ENCODE results near the gene SSMEM1.
A peak's percentile ranks its signal among the peaks of the same experiment; 100 is the strongest.

Gene SSMEM1, protein sequence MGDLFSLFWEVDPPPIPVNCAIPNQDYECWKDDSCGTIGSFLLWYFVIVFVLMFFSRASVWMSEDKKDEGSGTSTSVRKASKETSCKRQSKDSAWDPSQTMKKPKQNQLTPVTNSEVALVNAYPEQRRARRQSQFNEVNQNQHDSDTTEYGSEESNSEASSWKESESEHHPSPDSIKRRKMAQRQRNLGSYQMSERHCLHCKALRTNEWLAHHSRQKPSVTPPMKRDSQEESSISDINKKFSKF

DNA sequence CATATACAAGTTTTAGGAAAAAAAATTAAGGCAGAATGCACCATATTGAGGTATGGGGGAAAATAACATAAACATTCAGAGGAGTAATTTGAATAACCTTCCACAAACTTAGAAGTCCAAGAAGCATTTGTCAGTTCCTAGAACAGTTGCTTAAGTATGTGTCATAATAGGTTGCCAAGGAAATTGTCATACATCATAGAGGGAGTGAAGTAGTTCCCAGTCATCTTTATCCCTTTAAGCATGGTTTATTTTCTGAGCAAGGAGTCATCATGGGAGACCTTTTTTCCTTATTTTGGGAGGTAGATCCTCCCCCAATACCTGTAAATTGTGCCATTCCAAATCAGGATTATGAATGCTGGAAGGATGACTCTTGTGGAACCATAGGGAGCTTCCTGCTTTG is at the start of gene SSMEM1:
Gene SSMEM1, plus strand, starts transcription at position 219 of the 400 bp plus-strand sequence. Its CDS starts 51 bp downstream, at position 270.
- Histone ChIP-seq H3K9me3 (ENCODE audit: severe bottlenecking) (no peaks in the 10 kb centered on the region), H3K27ac (ENCODE audit: poor library complexity, severe bottlenecking) (no peak within 1 kb of the TSS), H3K4me3 (ENCODE audit: severe bottlenecking) (no peak within 1 kb of the TSS), H3K27me3 (ENCODE audit: insufficient read depth, poor library complexity, severe bottlenecking) (no peaks in the 10 kb centered on the region), H3K4me1 (ENCODE audit: insufficient read depth, poor library complexity, severe bottlenecking) (peaks cover 20% of the 10 kb centered on the region), H3K36me3 (ENCODE audit: low read depth) (peaks cover 18% of the 10 kb centered on the region)
- DNase-seq (ENCODE audit: low spot score), result no peak
- peak; percentile 60; the same call in 2 of the 3 replicates for ATAC-seq (ENCODE audit: low read depth)
- TF ChIP-seq, protein P1, sequence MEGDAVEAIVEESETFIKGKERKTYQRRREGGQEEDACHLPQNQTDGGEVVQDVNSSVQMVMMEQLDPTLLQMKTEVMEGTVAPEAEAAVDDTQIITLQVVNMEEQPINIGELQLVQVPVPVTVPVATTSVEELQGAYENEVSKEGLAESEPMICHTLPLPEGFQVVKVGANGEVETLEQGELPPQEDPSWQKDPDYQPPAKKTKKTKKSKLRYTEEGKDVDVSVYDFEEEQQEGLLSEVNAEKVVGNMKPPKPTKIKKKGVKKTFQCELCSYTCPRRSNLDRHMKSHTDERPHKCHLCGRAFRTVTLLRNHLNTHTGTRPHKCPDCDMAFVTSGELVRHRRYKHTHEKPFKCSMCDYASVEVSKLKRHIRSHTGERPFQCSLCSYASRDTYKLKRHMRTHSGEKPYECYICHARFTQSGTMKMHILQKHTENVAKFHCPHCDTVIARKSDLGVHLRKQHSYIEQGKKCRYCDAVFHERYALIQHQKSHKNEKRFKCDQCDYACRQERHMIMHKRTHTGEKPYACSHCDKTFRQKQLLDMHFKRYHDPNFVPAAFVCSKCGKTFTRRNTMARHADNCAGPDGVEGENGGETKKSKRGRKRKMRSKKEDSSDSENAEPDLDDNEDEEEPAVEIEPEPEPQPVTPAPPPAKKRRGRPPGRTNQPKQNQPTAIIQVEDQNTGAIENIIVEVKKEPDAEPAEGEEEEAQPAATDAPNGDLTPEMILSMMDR (IDR thresholded peaks at IDR 0.05; ENCODE audit: poor library complexity, severe bottlenecking), result no peak

DNA sequence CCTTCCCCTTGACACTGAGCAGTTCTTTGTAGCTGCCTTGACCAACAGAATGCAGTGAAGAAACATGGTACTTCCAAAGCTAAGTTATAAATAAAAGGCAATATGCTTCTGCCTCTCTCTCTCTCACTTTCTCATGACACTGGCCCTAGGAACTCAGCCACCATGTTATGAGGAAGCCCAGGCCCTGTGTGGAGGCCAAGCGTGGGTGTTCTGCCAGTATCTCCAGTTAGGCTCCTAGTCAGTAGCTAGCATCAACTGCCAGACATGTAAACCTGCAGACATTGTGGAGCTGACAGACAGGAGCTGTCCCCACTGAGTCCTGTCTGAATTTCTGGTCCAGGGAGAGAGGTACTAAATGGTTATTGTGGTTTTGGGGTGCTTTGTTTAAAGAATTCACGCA is 47.6 kb upstream of the SSMEM1 start:
- TF ChIP-seq, protein P1 (IDR thresholded peaks at IDR 0.05; ENCODE audit: poor library complexity, severe bottlenecking), result no peak
- Histone ChIP-seq H3K27me3 (ENCODE audit: insufficient read depth, poor library complexity, severe bottlenecking) (no peaks in the 10 kb centered on the region), H3K4me1 (ENCODE audit: insufficient read depth, poor library complexity, severe bottlenecking) (no peaks in the 10 kb centered on the region), H3K4me3 (ENCODE audit: severe bottlenecking) (no peak overlapping the region), H3K36me3 (ENCODE audit: low read depth) (peaks cover 41% of the 10 kb centered on the region), H3K9me3 (ENCODE audit: severe bottlenecking) (no peaks in the 10 kb centered on the region), H3K27ac (ENCODE audit: poor library complexity, severe bottlenecking) (no peak overlapping the region)
- no peak for ATAC-seq (ENCODE audit: low read depth)
- DNase-seq (ENCODE audit: low spot score), result no peak

DNA sequence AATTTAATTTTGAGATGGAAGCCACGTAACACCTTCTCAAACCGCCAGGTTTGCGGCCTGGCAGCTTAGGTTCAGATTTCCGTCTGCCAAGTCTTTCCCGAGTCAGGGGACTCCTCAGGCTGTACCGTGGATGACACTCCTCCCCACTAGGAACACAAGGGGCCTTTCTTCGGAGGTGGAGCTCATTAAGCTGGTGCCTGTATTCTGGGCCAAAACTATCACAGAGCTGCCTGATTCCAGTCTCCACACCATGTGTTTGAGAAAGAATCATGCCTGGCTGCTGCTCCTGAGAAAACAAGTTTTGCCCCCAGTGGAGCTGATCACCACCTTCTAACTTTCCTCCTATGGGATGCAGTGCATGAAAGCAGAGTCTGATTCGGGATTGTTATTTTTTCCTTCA is 47.2 kb upstream of the SSMEM1 start:
- Histone ChIP-seq H3K36me3 (ENCODE audit: low read depth) (peaks cover 46% of the 10 kb centered on the region), H3K27me3 (ENCODE audit: insufficient read depth, poor library complexity, severe bottlenecking) (no peaks in the 10 kb centered on the region), H3K4me1 (ENCODE audit: insufficient read depth, poor library complexity, severe bottlenecking) (no peaks in the 10 kb centered on the region), H3K9me3 (ENCODE audit: severe bottlenecking) (no peaks in the 10 kb centered on the region), H3K27ac (ENCODE audit: poor library complexity, severe bottlenecking) (no peak overlapping the region), H3K4me3 (ENCODE audit: severe bottlenecking) (no peak overlapping the region)
- ATAC-seq (ENCODE audit: low read depth), result no peak
- TF ChIP-seq, protein P1 (IDR thresholded peaks at IDR 0.05; ENCODE audit: poor library complexity, severe bottlenecking), result no peak
- DNase-seq (ENCODE audit: low spot score), result no peak

DNA sequence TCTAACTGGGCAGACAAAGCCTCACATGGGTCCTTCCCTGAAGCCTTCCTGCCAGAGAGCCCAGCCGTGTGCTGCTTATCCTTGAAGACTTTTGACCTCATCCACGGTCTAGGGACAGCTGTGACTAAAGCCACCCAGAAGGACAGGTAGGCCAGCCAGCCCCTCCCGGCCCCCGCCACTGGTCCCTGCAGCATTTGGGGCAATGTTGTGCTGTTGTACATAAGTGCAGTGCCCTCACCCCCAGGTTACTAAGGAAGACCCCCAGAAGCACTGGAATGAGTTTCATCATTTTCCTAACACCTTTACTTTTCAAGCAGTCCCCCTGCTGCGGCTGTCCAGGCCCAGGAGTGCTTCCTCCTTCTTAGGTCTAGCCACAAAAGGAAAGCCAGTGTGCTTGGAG is 45.5 kb upstream of the SSMEM1 start:
- Histone ChIP-seq H3K27ac (ENCODE audit: poor library complexity, severe bottlenecking) (no peak overlapping the region), H3K4me3 (ENCODE audit: severe bottlenecking) (no peak overlapping the region), H3K36me3 (ENCODE audit: low read depth) (peaks cover 63% of the 10 kb centered on the region), H3K4me1 (ENCODE audit: insufficient read depth, poor library complexity, severe bottlenecking) (no peaks in the 10 kb centered on the region), H3K27me3 (ENCODE audit: insufficient read depth, poor library complexity, severe bottlenecking) (no peaks in the 10 kb centered on the region), H3K9me3 (ENCODE audit: severe bottlenecking) (no peaks in the 10 kb centered on the region)
- DNase-seq (ENCODE audit: low spot score) (no peak), ATAC-seq (ENCODE audit: low read depth) (no peak)
- TF ChIP-seq, protein P1 (IDR thresholded peaks at IDR 0.05; ENCODE audit: poor library complexity, severe bottlenecking), result no peak

DNA sequence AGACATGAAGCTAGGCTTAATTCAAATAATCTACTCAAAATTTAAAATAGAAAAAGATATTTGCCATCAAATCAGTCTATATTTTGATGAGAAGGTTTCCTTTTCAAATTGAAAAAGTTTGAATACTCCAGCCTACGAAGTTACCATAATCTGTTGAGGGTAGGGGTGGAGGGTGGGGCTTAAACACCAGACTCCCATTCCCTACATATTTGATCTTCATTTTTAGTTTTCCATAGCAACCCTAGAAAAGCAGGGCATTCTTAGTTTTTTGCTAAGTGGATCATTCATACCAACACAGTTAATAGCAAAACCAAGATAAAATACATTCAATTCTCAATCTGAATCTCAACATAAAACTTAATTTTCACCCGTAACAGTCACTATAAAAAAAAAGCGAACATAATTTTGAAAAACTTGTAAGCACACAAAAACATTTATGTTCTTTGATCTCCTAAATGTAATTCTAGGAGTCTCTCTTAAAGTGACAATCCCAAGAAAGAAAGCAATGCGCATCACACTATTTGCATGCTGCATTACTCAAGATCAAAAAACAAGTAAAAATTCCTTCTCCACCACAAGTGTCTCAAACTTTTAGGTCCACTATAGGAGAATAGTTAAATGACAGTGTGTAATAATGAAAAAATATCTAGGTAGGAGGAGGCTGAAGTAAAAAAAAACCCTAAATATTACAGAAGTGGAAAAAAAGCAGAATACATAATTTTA is 33.3 kb upstream of the SSMEM1 start:
- ATAC-seq (ENCODE audit: low read depth) (no peak), DNase-seq (ENCODE audit: low spot score) (no peak)
- Histone ChIP-seq H3K27ac (ENCODE audit: poor library complexity, severe bottlenecking) (no peak overlapping the region), H3K9me3 (ENCODE audit: severe bottlenecking) (no peaks in the 10 kb centered on the region), H3K36me3 (ENCODE audit: low read depth) (peaks cover 88% of the 10 kb centered on the region), H3K4me3 (ENCODE audit: severe bottlenecking) (no peak overlapping the region), H3K27me3 (ENCODE audit: insufficient read depth, poor library complexity, severe bottlenecking) (no peaks in the 10 kb centered on the region), H3K4me1 (ENCODE audit: insufficient read depth, poor library complexity, severe bottlenecking) (no peaks in the 10 kb centered on the region)
- TF ChIP-seq, protein P1 (IDR thresholded peaks at IDR 0.05; ENCODE audit: poor library complexity, severe bottlenecking), result no peak
